ENCODE results near the gene LAT.

The LAT gene

GRCh38 chr16:29009050-29009837 lies 24.4 kb downstream of the LAT start:
- peak in 1 of 2 experiments; percentile 63 for DNase-seq (ENCODE audit: low read depth in 1 of 2, low spot score in 1 of 2)
- TF ChIP-seq SPI1 (IDR thresholded peaks at IDR 0.05; ENCODE audit: borderline replicate concordance, low read depth) (no peak), GABPA (IDR thresholded peaks at IDR 0.05; ENCODE audit: low read depth) (no peak), REST (IDR thresholded peaks at IDR 0.05; ENCODE audit: insufficient replicate concordance, low read depth) (no peak), POLR2AphosphoS5 (IDR thresholded peaks at IDR 0.05; ENCODE audit: low read depth) (peak; percentile 52; the same call in 1 of the 2 replicates)
- H3K27ac ChIP-seq (replicated peaks) = no peak overlapping the region; the same call in 1 of the 2 replicates
- H3K4me3 ChIP-seq (replicated peaks; ENCODE audit: insufficient read depth, low read length) = no peak overlapping the region
- H3K27me3 ChIP-seq (ENCODE audit: insufficient read depth, poor library complexity, severe bottlenecking) = no peaks in the 10 kb centered on the region

- no peak overlapping the region; the same call in 1 of the 2 replicates for H3K27ac ChIP-seq (replicated peaks)
- no peak for TF ChIP-seq GABPA (IDR thresholded peaks at IDR 0.05; ENCODE audit: low read depth)
- no peak for TF ChIP-seq SPI1 (IDR thresholded peaks at IDR 0.05; ENCODE audit: borderline replicate concordance, low read depth)
- TF ChIP-seq POLR2AphosphoS5 (IDR thresholded peaks at IDR 0.05; ENCODE audit: low read depth) = no peak
- no peak for TF ChIP-seq CTCF (IDR thresholded peaks at IDR 0.05; ENCODE audit: insufficient read depth, low read length)
- TF ChIP-seq REST (IDR thresholded peaks at IDR 0.05; ENCODE audit: insufficient replicate concordance, low read depth) = no peak
- no peak for DNase-seq (ENCODE audit: low read depth in 1 of 2, low spot score in 1 of 2)
- H3K4me3 ChIP-seq (replicated peaks; ENCODE audit: insufficient read depth, low read length) = no peak overlapping the region
- H3K27me3 ChIP-seq (ENCODE audit: insufficient read depth, poor library complexity, severe bottlenecking) = no peaks in the 10 kb centered on the region
Measured at GRCh38 chr16:29009838-29010166, 24.9 kb downstream of the LAT start.

GRCh38 chr16:29011112-29011511 lies 26.3 kb downstream of the LAT start:
- TF ChIP-seq REST (IDR thresholded peaks at IDR 0.05; ENCODE audit: insufficient replicate concordance, low read depth) (no peak), CTCF (IDR thresholded peaks at IDR 0.05; ENCODE audit: insufficient read depth, low read length) (no peak), GABPA (IDR thresholded peaks at IDR 0.05; ENCODE audit: low read depth) (no peak)
- H3K27ac ChIP-seq (replicated peaks) = no peak overlapping the region
- H3K27me3 ChIP-seq (ENCODE audit: insufficient read depth, poor library complexity, severe bottlenecking) = no peaks in the 10 kb centered on the region
- no peak overlapping the region for H3K4me3 ChIP-seq (replicated peaks; ENCODE audit: insufficient read depth, low read length)
- DNase-seq (ENCODE audit: low read depth in 1 of 2, low spot score in 1 of 2) = no peak

Data from HL-60 (cell line).